ENCODE measurements around the gene DAP. TPM values are rescaled to one million over a fixed set of nuclear protein-coding genes. Genes with fewer than 3 reads are reported as not detected.
A peak's percentile ranks its signal among the peaks of the same experiment; 100 is the strongest.

DAP gene
- total RNA-seq, 1 experiment from 2014 or later: 47.2 TPM

- Histone ChIP-seq H2BK20ac (ENCODE audit: low read depth, low read length, poor library complexity, severe bottlenecking) (no peak overlapping the region), H3K4me1 (ENCODE audit: insufficient read depth, low read length) (no peaks in the 10 kb centered on the region), H4K91ac (ENCODE audit: insufficient read length, low read depth, low read length) (no peak overlapping the region), H3K14ac (ENCODE audit: insufficient read depth, low read length) (no peak overlapping the region), H3K27me3 (ENCODE audit: insufficient read depth, low read length) (no peaks in the 10 kb centered on the region), H4K20me1 (ENCODE audit: control insufficient read depth, insufficient read depth, insufficient read length) (no peaks in the 10 kb centered on the region), H2AK5ac (ENCODE audit: insufficient read length, low read length) (no peak overlapping the region), H3T11ph (ENCODE audit: low read length) (no peak overlapping the region), H2BK5ac (ENCODE audit: insufficient read length, low read length) (no peak overlapping the region), H3K18ac (ENCODE audit: insufficient read length, low read depth, low read length) (no peak overlapping the region), H3K9me3 (ENCODE audit: control insufficient read depth, low read depth, low read length) (no peaks in the 10 kb centered on the region), H3K23ac (ENCODE audit: insufficient read length, low read depth, low read length) (no peak overlapping the region), H3K23me2 (ENCODE audit: insufficient read length, low read depth, low read length, poor library complexity, severe bottlenecking) (no peaks in the 10 kb centered on the region), H3K56ac (ENCODE audit: insufficient read length, low read depth, low read length) (no peak overlapping the region), H2AFZ (ENCODE audit: low read length) (no peak overlapping the region), H3K79me1 (ENCODE audit: insufficient read depth, low read depth, low read length, poor library complexity, severe bottlenecking) (no peaks in the 10 kb centered on the region), H3K9ac (ENCODE audit: extremely low read depth, insufficient read length, low read length) (no peak overlapping the region), H4K5ac (ENCODE audit: insufficient read length, low read depth, low read length) (no peak overlapping the region), H2BK120ac (ENCODE audit: low read depth, low read length, poor library complexity, severe bottlenecking) (no peak overlapping the region), H4K8ac (replicated peaks; ENCODE audit: insufficient read length, low read depth, low read length) (no peak overlapping the region), H3K4ac (ENCODE audit: low read depth, low read length) (no peak overlapping the region), H2BK15ac (ENCODE audit: low read depth, low read length) (no peak overlapping the region), H3K4me2 (ENCODE audit: insufficient read depth, insufficient read length, low read length) (no peak overlapping the region), H3K27ac (ENCODE audit: insufficient read length, low read depth, low read length) (no peak overlapping the region), H3K79me2 (ENCODE audit: insufficient read depth, low read length) (no peaks in the 10 kb centered on the region), H2BK12ac (ENCODE audit: insufficient read length, low read depth, low read length) (no peak overlapping the region)
- peaks cover 0 to 6% of the 10 kb centered on the region in 2 experiments; a peak in 1 of 4 replicates for H3K4me1 Mint-ChIP-seq
- no CpG with 5 or more reads among the region's 11 CpGs for WGBS (ENCODE audit: extremely low coverage, insufficient read length, low lambda C conversion rate)
- H3K36me3 Mint-ChIP-seq (ENCODE audit: insufficient read depth in 1 of 3, low read depth in 3 of 3): peaks cover 19 to 34% (median 23%) of the 10 kb centered on the region in 3 experiments
- no peaks in the 10 kb centered on the region for H3K27me3 Mint-ChIP-seq (ENCODE audit: low read depth)
- H3K27ac Mint-ChIP-seq: peak overlapping the region in 1 of 3 experiments; percentile 57; a peak in 2 of 7 replicates
- H3K4me3 Mint-ChIP-seq: no peak overlapping the region
- DNase-seq: no peak
- TF ChIP-seq CTCF (conservative IDR thresholded peaks at IDR 0.05): no peak
- peaks cover 0 to 3% of the 10 kb centered on the region in 2 experiments; a peak in 2 of 5 replicates for H3K9me3 Mint-ChIP-seq
Observed at GRCh38 chr5:10734037-10734709, 26.9 kb downstream of the DAP start.

Measured in H9 (cell line).